HG03066 (cell line): ENCODE results near the gene TOR1A.

Experiments used
- ATAC-seq: cut with Tn5 transposase; IDR thresholded peaks from one replicate; pipeline ENCODE4 v1.9.1; 2021; ENCODE audit warnings: low read depth; ENCODE audit not compliant: unreplicated experiment

TOR1A gene

GRCh38 chr9:129823935-129824601, at the start of gene TOR1A:
TOR1A (minus strand) TSS chr9:129824136; CDS start chr9:129824085, 51 bp downstream.
- peak; percentile 80 for ATAC-seq

DNA sequence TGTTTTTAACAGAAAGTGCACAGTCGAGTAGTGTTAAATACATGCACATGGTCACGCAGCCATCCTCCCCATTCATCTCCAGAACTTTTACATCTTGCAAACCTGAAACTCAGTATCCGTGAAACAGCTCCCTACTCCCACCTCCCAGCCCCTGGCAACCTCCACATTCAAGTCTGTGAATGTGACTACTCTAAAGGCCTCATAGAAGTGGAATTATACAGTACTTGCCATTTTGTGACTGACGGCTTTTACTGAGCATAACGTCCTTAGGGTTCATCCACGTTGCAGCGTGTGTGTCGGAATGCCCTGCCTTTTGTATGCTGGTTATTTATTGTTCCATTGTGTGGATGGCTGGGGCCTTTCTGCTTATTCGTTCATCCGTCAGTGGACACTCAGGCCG, 47.1 kb upstream of the TOR1A start:
- ATAC-seq: no peak

DNA sequence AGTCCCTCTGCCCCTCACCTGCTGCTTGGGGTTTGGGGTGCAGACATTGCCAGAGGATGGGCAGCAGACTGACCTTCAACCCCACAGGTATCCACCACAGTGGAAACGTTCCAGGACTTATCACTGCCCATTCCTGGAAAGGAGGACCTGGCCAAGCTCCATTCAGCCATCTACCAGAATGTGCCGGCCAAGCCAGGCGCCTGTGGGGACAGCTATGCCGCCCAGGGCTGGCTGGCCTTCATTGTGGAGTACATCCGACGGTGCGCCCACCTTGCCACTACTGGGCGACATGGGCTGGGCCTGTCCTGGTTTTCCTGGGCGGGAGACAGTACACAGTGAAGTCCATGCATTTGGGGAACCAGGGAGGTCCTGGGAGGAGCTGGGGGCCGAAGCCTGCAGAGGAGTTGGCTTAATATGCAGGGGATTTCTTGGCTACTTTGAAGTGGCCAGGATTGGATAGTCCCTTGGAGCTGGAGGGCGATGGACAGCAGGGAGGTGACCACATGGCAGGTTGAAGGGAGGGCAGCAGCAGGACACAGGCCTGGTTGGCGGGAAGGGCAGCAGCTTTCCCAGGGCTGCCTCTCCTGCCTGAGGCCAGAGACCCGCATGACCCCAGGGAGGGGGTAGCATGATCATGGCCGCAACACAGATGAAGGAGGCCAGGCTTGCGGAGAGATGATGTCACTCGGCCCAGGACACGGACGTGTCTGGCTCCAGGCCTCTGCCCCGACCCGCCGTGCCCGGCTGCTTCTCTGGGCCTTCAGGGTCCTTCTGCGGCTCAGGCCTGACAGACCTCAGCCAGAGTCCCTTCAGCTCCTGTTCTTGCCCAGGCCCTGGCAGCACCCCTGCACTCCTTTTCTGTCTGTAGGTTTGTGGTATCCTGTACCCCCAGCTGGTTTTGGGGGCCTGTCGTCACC, 45.9 kb upstream of the TOR1A start:
- ATAC-seq: no peak

GRCh38 chr9:129868872-129869486, 45.0 kb upstream of the TOR1A start:
- no peak for ATAC-seq

- ATAC-seq: no peak
Measured at GRCh38 chr9:129868023-129868871, 44.3 kb upstream of the TOR1A start.

DNA sequence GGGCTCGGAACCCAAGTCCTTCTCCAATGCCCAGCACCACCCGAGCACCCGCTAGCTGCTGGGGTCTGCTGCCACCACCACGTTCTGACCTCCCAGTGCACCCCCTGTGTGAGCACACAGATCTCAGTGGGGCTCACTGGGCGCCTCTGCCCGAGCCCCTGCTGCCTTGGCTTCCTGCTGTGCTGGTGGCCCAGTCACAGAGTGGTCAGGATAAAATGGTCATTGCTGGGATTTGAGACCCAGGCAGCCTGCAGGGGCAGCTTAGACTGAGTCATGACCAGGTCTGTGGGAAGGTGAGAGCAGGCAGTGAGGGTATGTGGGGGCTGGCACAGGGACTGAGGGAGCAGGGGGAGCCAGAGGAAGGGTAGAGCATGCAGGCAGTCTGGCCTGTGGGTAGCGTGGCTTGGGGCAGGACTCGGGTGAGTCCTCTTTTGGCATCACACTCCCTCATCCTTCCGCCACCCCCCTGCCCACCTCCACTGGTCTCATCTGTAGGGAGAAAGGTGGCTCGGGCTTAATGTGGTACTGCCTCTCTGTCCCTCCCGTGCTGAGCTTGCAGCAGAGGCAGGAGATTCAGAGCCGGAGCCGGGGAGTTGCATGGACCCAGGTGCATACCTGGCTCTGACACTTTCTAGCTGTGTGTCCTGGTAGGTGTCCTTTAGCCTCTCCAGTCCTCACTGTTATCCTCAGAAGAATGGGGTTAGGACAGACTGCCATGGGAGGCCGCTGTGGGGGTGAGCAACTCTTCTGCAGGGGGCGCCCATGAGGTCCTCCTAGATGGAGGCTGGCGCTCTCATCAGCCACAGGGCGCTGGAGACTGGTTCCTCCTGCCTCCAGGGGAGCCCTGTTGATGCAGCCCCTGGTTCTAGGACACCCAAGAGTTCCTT, 43.4 kb upstream of the TOR1A start:
- ATAC-seq: no peak

GRCh38 chr9:129866394-129867135, 42.6 kb upstream of the TOR1A start:
- ATAC-seq: no peak

DNA sequence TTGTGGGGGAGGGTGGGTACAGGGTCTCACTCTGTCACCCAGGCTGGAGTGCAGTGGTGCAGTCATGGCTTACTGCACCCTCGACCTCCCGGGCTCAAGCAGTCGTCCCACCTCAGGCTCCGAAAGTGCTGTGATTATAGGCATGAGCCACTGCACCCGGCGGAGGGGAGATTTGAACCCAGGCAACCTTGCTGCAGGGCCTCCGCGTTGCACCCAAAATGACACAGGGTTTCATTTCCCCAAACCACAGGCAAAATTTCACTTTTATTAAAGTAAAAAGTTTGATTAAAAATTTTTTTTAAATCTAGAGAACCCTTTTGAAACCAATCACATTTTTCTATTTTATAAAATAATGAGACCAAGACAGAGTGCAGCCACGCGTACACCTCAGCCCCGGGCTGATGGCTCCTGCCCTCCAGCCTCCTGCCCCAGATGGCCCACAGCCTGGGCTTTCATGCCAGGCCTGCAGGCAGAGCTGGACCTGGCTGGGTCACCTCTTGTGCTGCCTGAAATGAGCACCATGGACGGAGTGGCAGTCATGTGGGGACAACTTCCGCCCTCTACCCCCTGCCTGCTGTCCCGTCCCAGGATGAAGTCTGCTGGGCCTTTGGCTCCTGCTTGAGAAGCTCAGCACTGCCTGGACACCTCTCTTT, 41.9 kb upstream of the TOR1A start:
- no peak for ATAC-seq

DNA sequence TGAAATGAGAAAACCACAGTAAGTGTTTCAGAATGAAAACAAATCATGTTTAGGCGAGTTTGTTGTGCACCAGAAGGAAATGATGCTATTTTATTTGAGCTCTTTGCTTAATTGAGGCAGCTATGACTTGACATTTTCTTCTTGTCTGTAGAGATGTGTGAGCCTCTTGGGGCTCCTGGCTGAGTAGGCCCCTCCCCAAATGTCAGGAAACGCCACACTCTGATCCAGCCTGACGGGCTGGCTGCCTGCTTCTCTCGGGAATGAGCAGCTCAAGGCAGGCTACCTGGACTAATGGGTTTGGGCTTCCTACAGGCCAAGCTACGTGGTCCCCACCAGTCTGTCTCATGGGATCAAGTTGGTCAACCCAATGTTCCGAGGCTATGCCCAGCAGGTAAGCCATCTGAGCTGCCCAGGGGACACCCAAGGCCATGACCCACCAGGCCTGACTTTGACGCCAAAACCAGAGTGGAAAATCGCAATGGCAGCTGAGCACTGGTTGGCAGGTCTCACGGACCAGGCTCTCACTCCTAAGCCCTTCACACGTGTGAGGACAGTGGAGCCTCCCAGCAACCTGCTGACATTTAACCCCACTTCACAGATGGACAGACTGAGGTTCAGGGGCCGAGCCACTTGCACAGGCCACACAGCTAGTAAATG, 41.2 kb upstream of the TOR1A start:
- ATAC-seq: no peak

DNA sequence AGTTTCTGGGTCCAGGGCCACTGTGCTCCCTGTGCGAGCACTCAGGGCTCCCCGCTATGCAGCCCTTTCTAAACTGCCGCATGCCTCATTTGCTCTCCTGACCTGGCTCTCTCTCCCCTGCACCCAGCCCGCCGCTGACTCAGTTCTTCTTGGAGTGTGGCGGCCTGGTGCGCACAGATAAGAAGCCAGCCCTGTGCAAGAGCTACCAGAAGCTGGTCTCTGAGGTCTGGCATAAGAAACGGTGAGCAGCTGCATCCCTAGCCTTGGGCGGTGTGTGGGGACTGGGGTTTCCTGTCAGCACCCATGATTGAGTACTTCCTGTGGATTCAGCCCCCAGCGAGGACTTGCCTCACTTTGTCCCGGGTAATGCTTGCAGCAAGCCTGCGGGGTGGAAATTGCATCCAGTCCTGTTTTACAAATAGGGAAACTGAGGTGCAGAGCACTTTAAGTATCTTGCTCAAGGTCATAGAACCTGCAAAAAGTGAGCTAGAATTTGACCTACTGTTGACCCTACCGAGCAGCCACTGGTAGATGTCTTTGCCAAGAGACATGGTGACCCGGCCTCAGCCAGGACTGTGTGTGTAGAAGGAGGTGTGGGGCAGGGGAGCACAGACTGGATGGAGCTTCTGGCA, 39.2 kb upstream of the TOR1A start:
- ATAC-seq: no peak

- no peak for ATAC-seq
Measured at GRCh38 chr9:129861447-129861827, 37.5 kb upstream of the TOR1A start.

DNA sequence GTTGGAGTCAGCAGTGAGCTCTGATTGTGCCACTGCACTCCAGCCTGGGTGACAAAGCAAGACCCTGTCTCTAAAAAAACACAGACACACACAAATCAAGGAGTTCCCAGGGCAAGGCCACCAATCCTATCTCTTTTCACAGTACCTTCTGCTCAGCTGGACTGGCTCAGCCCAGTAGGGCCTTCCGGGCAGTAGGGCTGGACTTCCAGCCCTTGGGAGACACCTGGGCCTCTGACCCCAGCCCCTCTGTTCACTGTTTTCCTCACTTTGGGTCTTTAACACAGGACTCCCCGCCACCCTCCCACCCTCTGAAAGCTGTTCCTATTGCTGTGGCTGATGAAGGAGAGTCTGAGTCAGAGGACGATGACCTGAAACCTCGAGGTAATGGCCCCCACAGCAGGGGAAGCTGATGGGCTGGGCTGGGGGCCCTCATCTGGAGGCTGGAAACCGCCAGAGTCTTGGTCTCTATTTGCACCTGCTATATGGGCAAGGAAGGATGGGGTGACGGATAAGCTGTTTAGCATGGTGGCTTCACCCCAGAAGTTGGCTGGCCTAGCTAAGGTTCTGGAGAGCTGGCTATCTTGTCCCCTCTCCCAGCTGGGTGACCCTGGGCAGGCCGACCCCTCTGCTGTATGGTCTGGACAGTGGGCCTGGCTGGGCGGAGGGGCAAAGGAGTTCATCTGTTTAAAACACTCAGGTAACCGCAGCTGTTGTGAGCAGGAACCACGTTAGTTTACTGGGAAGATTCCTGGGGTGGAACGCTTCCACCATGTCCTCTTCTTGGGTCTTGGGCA, 36.9 kb upstream of the TOR1A start:
- no peak for ATAC-seq

DNA sequence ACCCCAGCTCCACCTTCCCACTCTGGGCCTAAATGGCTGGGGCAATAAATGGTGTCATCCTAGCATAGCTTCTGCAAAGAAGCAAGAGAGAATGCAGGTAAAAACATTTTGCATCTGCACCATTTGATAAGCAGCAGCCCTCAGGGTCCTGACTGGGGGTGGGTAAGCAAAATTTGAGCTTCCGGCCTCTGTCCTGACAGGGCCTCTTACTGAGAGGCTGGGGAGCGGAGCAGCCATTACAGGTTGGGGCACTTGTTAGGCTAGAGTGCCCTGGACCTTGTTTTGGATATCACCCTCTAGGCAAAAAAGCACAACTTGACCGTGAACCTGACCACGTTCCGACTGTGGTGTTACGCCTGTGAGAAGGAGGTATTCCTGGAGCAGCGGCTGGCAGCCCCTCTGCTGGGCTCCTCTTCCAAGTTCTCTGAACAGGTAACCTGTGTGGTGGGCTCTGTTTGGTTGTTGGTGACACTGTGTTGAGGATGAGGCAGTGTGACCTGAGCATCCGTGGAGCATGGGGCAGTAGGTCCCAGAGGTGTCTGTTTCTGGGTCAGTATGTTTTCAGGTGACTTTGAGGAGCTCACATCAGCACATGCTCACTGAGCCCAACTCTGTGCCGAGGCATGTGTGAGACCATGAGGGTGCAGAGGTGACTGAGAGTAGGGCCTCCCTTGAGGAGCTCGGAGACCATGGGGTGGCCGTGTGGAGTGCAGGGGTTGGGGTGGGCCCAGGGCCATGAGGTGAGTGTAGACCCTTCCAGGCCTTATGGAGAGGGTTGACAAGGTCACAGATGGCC, 34.4 kb upstream of the TOR1A start:
- ATAC-seq: no peak

DNA sequence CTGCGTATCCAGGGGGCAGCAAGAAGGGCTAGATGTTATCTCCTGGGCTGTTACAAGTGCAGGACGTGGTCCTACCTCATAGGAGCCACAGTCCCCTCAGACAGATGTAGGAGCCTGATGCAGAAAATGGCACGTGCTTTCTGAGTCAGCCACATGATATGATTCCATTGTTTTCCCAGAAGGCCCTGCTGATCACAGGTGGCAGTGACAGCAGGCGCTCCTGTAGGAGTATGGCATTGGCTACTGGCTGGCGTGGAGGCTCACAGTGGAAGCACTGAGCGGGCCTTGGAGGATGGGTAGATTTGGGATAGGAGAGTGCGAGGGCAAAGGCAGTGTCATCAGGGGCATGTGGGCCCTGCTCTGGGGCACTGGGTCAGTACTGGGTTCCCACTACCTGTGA, 33.3 kb upstream of the TOR1A start:
- ATAC-seq: no peak

DNA sequence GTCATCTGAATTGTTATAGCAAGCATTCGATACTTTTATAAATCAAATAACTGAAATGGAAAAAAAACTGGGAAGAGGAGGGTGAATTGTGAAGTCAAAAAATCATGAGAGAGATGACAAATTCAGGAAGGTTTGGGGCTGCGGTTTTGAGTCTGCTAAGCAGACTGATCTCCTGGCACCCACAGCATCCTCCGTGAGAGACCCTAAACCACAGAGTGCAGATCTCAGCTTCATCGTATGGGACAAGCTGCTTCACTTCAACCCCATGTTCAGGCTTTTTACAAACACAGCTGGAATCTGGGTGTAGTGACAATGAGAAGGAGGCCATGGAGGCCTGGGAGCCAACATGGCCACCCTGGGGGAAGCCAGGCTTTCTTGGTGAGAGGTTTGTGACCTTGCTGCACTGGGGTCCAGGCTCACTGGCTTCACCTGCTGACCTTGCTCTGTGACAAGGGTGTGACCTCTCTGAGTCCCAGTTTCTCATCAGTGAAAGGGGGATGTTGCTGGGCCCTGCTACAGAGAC, 30.7 kb upstream of the TOR1A start:
- no peak for ATAC-seq

DNA sequence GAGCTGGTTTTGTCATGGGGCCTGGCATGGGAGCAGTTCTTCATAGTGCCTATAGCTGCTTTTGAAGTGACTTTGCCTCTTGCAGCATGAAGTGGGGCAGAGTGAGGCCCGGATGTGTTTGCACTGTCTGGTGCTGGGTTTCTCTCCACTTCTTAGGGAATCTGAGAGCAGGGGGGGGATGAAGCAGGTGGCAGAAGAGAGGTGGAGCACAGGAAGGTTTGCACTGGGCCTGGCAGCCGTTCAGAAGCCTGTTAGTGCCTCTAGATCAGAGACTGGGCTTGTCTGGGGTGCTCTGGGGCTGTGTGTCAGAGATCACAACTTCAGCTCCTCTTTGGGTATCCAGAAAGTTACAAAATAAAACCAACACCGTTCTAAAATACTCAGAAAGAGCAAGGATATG, 29.7 kb upstream of the TOR1A start:
- ATAC-seq: no peak
